SK-N-SH treated with all-trans-retinoic acid at 6 μM for 48 hours (cell line): Measurements from ENCODE around the gene SERGEF.

Experiments
- ARNTL ChIP-seq: fragments of 450-650 bp; formaldehyde crosslinking; IDR thresholded peaks from 2 replicates; pipeline ENCODE4 v1.5.0; 2020; ENCODE audit warnings: low read depth, mild to moderate bottlenecking, moderate library complexity, borderline replicate concordance
- ESRRG ChIP-seq: fragments of 250-450 bp; sonication (Bioruptor Pico); IDR thresholded peaks from 2 replicates; pipeline ENCODE4 v1.6.1; 2021; ENCODE audit warnings: mild to moderate bottlenecking
- GLIS3 ChIP-seq: fragments of 250-450 bp; sonication (Bioruptor Pico); IDR thresholded peaks from 2 replicates; pipeline ENCODE4 v1.5.0; 2020; ENCODE audit warnings: mild to moderate bottlenecking, moderate library complexity
- ISL1 ChIP-seq: fragments of 250-450 bp; sonication (Bioruptor Pico); IDR thresholded peaks from 2 replicates; pipeline ENCODE4 v2.1.2; 2022; ENCODE audit warnings: mild to moderate bottlenecking, moderate library complexity
- PATZ1 ChIP-seq: fragments of 250-450 bp; sonication (Bioruptor Pico); IDR thresholded peaks from 2 replicates; pipeline ENCODE4 v1.8.0; 2020; ENCODE audit warnings: mild to moderate bottlenecking, moderate library complexity, borderline replicate concordance
- RARB ChIP-seq: fragments of 250-450 bp; sonication (Bioruptor Pico); IDR thresholded peaks from 2 replicates; pipeline ENCODE4 v1.8.0; 2021; ENCODE audit warnings: mild to moderate bottlenecking, moderate library complexity
- SNAI2 ChIP-seq: fragments of 250-450 bp; sonication (Bioruptor Pico); IDR thresholded peaks from 2 replicates; pipeline ENCODE4 v1.5.0; 2020; ENCODE audit warnings: mild to moderate bottlenecking, moderate library complexity
- TCF4 ChIP-seq: fragments of 250-450 bp; sonication (Bioruptor Pico); IDR thresholded peaks from 2 replicates; pipeline ENCODE4 v1.8.0; 2021; ENCODE audit warnings: mild to moderate bottlenecking, moderate library complexity, borderline replicate concordance
- TSHZ2 ChIP-seq: fragments of 250-450 bp; sonication (Bioruptor Pico); IDR thresholded peaks from 2 replicates; pipeline ENCODE4 v1.5.0; 2020; ENCODE audit warnings: mild to moderate bottlenecking, moderate library complexity
- ZC3H10 ChIP-seq: fragments of 250-450 bp; sonication (Bioruptor Pico); IDR thresholded peaks from 2 replicates; pipeline ENCODE4 v1.5.1; 2021; ENCODE audit warnings: mild to moderate bottlenecking, moderate library complexity
- ZFP30 ChIP-seq: fragments of 450-650 bp; formaldehyde crosslinking; IDR thresholded peaks from 2 replicates; pipeline ENCODE4 v1.5.0; 2022; ENCODE audit warnings: mild to moderate bottlenecking, moderate library complexity
- TF ChIP-seq, protein P1 (sequence below): fragments of 250-450 bp; sonication (Bioruptor Pico); IDR thresholded peaks from 2 replicates; pipeline ENCODE4 v1.5.1; 2020; ENCODE audit warnings: low read depth, mild to moderate bottlenecking, moderate library complexity

DNA sequence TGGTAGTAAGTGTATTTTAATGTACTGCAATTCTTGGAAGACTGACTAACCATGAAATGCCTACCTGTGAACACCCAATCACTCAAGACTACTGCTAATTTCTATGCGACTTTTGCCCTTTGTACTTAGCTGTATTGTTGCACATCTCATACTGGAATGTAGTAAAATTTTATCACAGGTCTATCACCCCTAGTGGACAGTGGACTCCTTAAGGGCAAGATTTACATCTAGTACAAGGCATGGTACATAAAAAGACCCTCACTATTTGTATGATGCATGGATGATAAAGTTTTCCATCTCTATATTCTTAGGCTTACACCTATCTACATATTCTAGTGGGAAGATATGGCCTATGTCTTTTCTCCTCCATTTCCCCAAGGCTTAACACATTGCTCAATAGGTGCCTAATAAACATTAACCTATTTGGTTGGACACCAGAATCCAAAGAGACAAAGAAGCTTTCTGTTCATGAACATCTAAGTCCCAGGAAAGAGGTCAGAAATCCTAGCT, 26.1 kb downstream of the SERGEF start:
- no peak for TF ChIP-seq SNAI2 (CRISPR knock-in tag)
- TF ChIP-seq ESRRG: no peak
- no peak for TF ChIP-seq ZC3H10
- TF ChIP-seq, protein P1, sequence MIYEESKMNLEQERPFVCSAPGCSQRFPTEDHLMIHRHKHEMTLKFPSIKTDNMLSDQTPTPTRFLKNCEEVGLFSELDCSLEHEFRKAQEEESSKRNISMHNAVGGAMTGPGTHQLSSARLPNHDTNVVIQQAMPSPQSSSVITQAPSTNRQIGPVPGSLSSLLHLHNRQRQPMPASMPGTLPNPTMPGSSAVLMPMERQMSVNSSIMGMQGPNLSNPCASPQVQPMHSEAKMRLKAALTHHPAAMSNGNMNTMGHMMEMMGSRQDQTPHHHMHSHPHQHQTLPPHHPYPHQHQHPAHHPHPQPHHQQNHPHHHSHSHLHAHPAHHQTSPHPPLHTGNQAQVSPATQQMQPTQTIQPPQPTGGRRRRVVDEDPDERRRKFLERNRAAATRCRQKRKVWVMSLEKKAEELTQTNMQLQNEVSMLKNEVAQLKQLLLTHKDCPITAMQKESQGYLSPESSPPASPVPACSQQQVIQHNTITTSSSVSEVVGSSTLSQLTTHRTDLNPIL (CRISPR knock-in tag): no peak
- no peak for TF ChIP-seq PATZ1 (CRISPR knock-in tag)
- no peak for TF ChIP-seq TSHZ2
- no peak for TF ChIP-seq ISL1 (CRISPR knock-in tag)
- TF ChIP-seq GLIS3 (CRISPR knock-in tag): no peak
- no peak for TF ChIP-seq RARB
- no peak for TF ChIP-seq ZFP30 (CRISPR knock-in tag)
- TF ChIP-seq TCF4 (CRISPR knock-in tag): no peak
- no peak for TF ChIP-seq ARNTL
